Transverse colon (tissue), 4 donors: ENCODE data around the gene AGMAT. TPM values are rescaled to one million over a fixed set of nuclear protein-coding genes. Genes with fewer than 3 reads are reported as not detected.

Experiments used
- DNase-seq: peaks from one replicate; pipeline ENCODE4 v3.0.0-alpha.2; 2019
- H3K27ac ChIP-seq, 4 donors: fragments of 200-600 bp; sonication (generic); 2 replicates each; pipeline ENCODE4 v1.5.1; 2016 to 2018; ENCODE audit warnings: inconsistent platforms in 4 of 4
- H3K27me3 ChIP-seq: fragments of 200-600 bp; sonication (generic); 2 replicates; pipeline ENCODE4 v1.5.1; 2017; ENCODE audit warnings: inconsistent platforms
- H3K36me3 ChIP-seq, 4 donors: fragments of 200-600 bp; sonication (generic); 2 replicates each; pipeline ENCODE4 v1.5.1; 2017 to 2019; ENCODE audit warnings: inconsistent platforms in 4 of 4
- H3K4me1 ChIP-seq, 4 donors: fragments of 200-600 bp; sonication (generic); 2 replicates each; pipeline ENCODE4 v1.5.1; 2017 to 2020; ENCODE audit warnings: inconsistent platforms in 4 of 4
- H3K4me3 ChIP-seq, 4 donors: fragments of 200-600 bp; sonication (generic); 1 replicate in 1 of 4; 2 replicates in 3 of 4; pipeline versions ENCODE4 v1.5.1 to v1.6.1; 2017 to 2019; ENCODE audit warnings: inconsistent platforms in 4 of 4
- H3K9me3 ChIP-seq, 2 donors: fragments of 200-600 bp; sonication (generic); 2 replicates each; pipeline ENCODE4 v1.5.1; 2017 to 2019; ENCODE audit warnings: inconsistent platforms in 2 of 2
- CTCF ChIP-seq, 5 experiments: fragments of 200-600 bp in 3 of 5; fragments of 450-650 bp in 2 of 5; sonication (generic) in 3 of 5; IDR thresholded peaks; 1 replicate in 2 of 5; 2 replicates in 3 of 5; pipeline ENCODE4 v1.5.1; 2016 to 2017; ENCODE audit warnings: antibody characterized with exemption in 5 of 5, inconsistent platforms in 3 of 5, mild to moderate bottlenecking in 2 of 5, moderate library complexity in 1 of 5
- EP300 ChIP-seq: sonication (generic); formaldehyde crosslinking; IDR thresholded peaks from one replicate; pipeline ENCODE4 v1.6.1; 2017; ENCODE audit warnings: antibody characterized with exemption, low read depth
- POLR2A ChIP-seq: fragments of 450-650 bp; IDR thresholded peaks from one replicate; pipeline ENCODE4 v1.6.1; 2016; ENCODE audit warnings: antibody characterized with exemption, mild to moderate bottlenecking, moderate library complexity
- POLR2AphosphoS5 ChIP-seq, 3 donors: sonication (generic); formaldehyde crosslinking; IDR thresholded peaks; one replicate each; pipeline ENCODE4 v1.6.1; 2016; ENCODE audit warnings: antibody characterized with exemption in 3 of 3
- WGBS, 2 donors: methylation state at CpG; one replicate each; pipeline ENCODE4 v1.1.5; 2018; ENCODE audit warnings: low coverage in 1 of 2; 5-methylcytosine and 5-hydroxymethylcytosine counted together
- in situ Hi-C, 4 donors: fragments of 200-750 bp; cut with MboI; loops; one replicate each; pipeline versions ENCODE4 v1.15.0 to v1.15.1; 2017; ENCODE audit warnings: low sequenced_read_pairs in 3 of 4, low pct_ligation_motif_present in 1 of 4, low pct_unique_long_range_greater_than_20kb in 1 of 4
- intact Hi-C: fragments of 100-400 bp; cut with DNase I; formaldehyde crosslinking; loops from one replicate; pipeline ENCODE4 v1.15.1; 2023; ENCODE audit warnings: low total_unique reads
- total RNA-seq, 4 donors: library from RNA; depleted of rRNA; stranded (reverse); fragments of >200 nt; gene quantifications; one replicate each; pipeline ENCODE4 v1.1.0, GENCODE V29; 2016

AGMAT gene
- total RNA-seq, 4 donors from 2014 or later: 6.7 to 24.1 (median 13.7) TPM

- Histone ChIP-seq H3K9me3 (no peaks in the 10 kb centered on the region), H3K27ac (peak within 1 kb of the TSS; percentile 92 to 100 (median 98)), H3K4me3 (peak within 1 kb of the TSS; percentile 79 to 93 (median 82)), H3K36me3 (no peaks in the 10 kb centered on the region), H3K4me1 (peaks cover 24 to 51% (median 30%) of the 10 kb centered on the region in 4 donors), H3K27me3 (no peaks in the 10 kb centered on the region)
- intact Hi-C loops (no loop called here), in situ Hi-C loops (no loop called here)
- TF ChIP-seq POLR2AphosphoS5 (IDR thresholded peaks at IDR 0.05) (peak; percentile 83 to 98 (median 97)), EP300 (no peak), CTCF (IDR thresholded peaks at IDR 0.05) (no peak), POLR2A (peak; percentile 78)
- peak; percentile 98 for DNase-seq
- 0 to 1% methylated on average over 3 to 50 of the region's 86 CpGs for WGBS, 2 donors
These were observed 32.6 kb upstream of the AGMAT start, which contains the start of gene DDI2 for GRCh38 chr1:15617173-15618076. TSS of gene DDI2 (plus strand) at chr1:15617458. CDS start at chr1:15617671, 213 bp downstream.

- H3K4me1 ChIP-seq: peaks cover 24 to 42% (median 30%) of the 10 kb centered on the region in 4 donors
- DNase-seq: no peak
These were observed 31.7 kb upstream of the AGMAT start for GRCh38 chr1:15616373-15617172.

GRCh38 chr1:15610167-15610566, 25.3 kb upstream of the AGMAT start:
- WGBS, 2 donors: 36 to 47% methylated on average over 4 of the region's 4 CpGs
- Histone ChIP-seq H3K4me3 (no peak overlapping the region), H3K36me3 (no peaks in the 10 kb centered on the region), H3K9me3 (no peaks in the 10 kb centered on the region), H3K27me3 (no peaks in the 10 kb centered on the region), H3K4me1 (no peaks in the 10 kb centered on the region), H3K27ac (no peak overlapping the region)
- in situ Hi-C loops (no loop called here), intact Hi-C loops (no loop called here)
- no peak for DNase-seq
- no peak for TF ChIP-seq EP300
- TF ChIP-seq POLR2AphosphoS5 (IDR thresholded peaks at IDR 0.05): no peak
- TF ChIP-seq POLR2A: no peak
- no peak for TF ChIP-seq CTCF (IDR thresholded peaks at IDR 0.05)

More at GRCh38 chr1:15616373-15617172, 31.7 kb upstream of the AGMAT start:
- Histone ChIP-seq H3K27ac (peak overlapping the region; percentile 92 to 100 (median 98)), H3K27me3 (no peaks in the 10 kb centered on the region), H3K36me3 (no peaks in the 10 kb centered on the region), H3K4me3 (peak overlapping the region; percentile 9 to 93 (median 80)), H3K9me3 (no peaks in the 10 kb centered on the region)
- intact Hi-C loops: no loop called here
- TF ChIP-seq CTCF (IDR thresholded peaks at IDR 0.05) (no peak), POLR2A (no peak), EP300 (no peak), POLR2AphosphoS5 (IDR thresholded peaks at IDR 0.05) (no peak)
- 23 to 25% methylated on average over 16 of the region's 16 CpGs for WGBS, 2 donors
- in situ Hi-C loops: no loop called here

GRCh38 chr1:15609631-15610030, 24.8 kb upstream of the AGMAT start:
- no peaks in the 10 kb centered on the region for H3K9me3 ChIP-seq
- 82 to 86% methylated on average over 7 of the region's 7 CpGs for WGBS, 2 donors
- in situ Hi-C loops: no loop called here
- TF ChIP-seq CTCF (IDR thresholded peaks at IDR 0.05) (no peak), EP300 (no peak), POLR2A (no peak), POLR2AphosphoS5 (IDR thresholded peaks at IDR 0.05) (no peak)
- no peak overlapping the region for H3K4me3 ChIP-seq
- no peak for DNase-seq
- no peaks in the 10 kb centered on the region for H3K27me3 ChIP-seq
- H3K36me3 ChIP-seq: no peaks in the 10 kb centered on the region
- no peak overlapping the region for H3K27ac ChIP-seq
- H3K4me1 ChIP-seq: no peaks in the 10 kb centered on the region
- intact Hi-C loops: no loop called here
